ENCODE measurements around the gene A1CF.

A1CF gene

GRCh38 chr10:50866317-50866716 is 19.1 kb downstream of the A1CF start:
- DNase-seq: no peak

- no peak for DNase-seq
Measured at GRCh38 chr10:50862719-50863118, 22.7 kb downstream of the A1CF start.

- DNase-seq: no peak
Measured at GRCh38 chr10:50861370-50861769, 24.1 kb downstream of the A1CF start.

- no peak for DNase-seq
Measured at GRCh38 chr10:50857579-50857978, 27.8 kb downstream of the A1CF start.

GRCh38 chr10:50855461-50855860 is 30.0 kb downstream of the A1CF start:
- DNase-seq: no peak

- DNase-seq: no peak
Measured at GRCh38 chr10:50855015-50855414, 30.4 kb downstream of the A1CF start.

- no peak for DNase-seq
Measured at GRCh38 chr10:50853557-50853956, 31.9 kb downstream of the A1CF start.

GRCh38 chr10:50851884-50852671 is 33.3 kb downstream of the A1CF start:
- DNase-seq: no peak

- no peak for DNase-seq
Measured at GRCh38 chr10:50850578-50851230, 34.7 kb downstream of the A1CF start.

- DNase-seq: no peak
Measured at GRCh38 chr10:50846753-50847152, 38.7 kb downstream of the A1CF start.

- no peak for DNase-seq
Measured at GRCh38 chr10:50837095-50837494, 48.3 kb downstream of the A1CF start.

GRCh38 chr10:50832171-50832751 is 53.2 kb downstream of the A1CF start:
- no peak for DNase-seq

GRCh38 chr10:50830066-50830465 is 55.4 kb downstream of the A1CF start:
- no peak for DNase-seq

GRCh38 chr10:50824782-50825181 is 60.6 kb downstream of the A1CF start:
- DNase-seq: no peak

- no peak for DNase-seq
Measured at GRCh38 chr10:50823789-50824188, 61.6 kb downstream of the A1CF start.

GRCh38 chr10:50809596-50809995 is 75.8 kb downstream of the A1CF start:
- DNase-seq: no peak

GRCh38 chr10:50807851-50808776 is 77.3 kb downstream of the A1CF start:
- peak in 1 of 51 donors; percentile 8 for DNase-seq

GRCh38 chr10:50805981-50806622 is 79.3 kb downstream of the A1CF start:
- DNase-seq: no peak

GRCh38 chr10:50799595-50799994 is 85.8 kb downstream of the A1CF start:
- DNase-seq: no peak

GRCh38 chr10:50798297-50798696 is 87.1 kb downstream of the A1CF start:
- no peak for DNase-seq

- no peak for DNase-seq
Measured at GRCh38 chr10:50796693-50797092, 88.7 kb downstream of the A1CF start.
